Thoracic aorta (tissue), 2 donors: Measurements from ENCODE around the gene RPS6KA4. TPM values are rescaled to one million over a fixed set of nuclear protein-coding genes. Genes with fewer than 3 reads are reported as not detected.

Experiments
- ATAC-seq: fragments of 150-250 bp; one replicate; pipeline ENCODE4 v1.8.0; 2017; ENCODE audit warnings: low read depth; ENCODE audit not compliant: insufficient number of reproducible peaks, low FRiP score
- DNase-seq: peaks from one replicate; pipeline ENCODE4 v3.0.0-alpha.2; 2020; ENCODE audit warnings: low spot score
- H3K27ac ChIP-seq, 2 donors: fragments of 200-600 bp; sonication (generic); 1 replicate in 1 of 2; 2 replicates in 1 of 2; pipeline ENCODE4 v1.5.1; 2016; ENCODE audit warnings: mild to moderate bottlenecking in 2 of 2, moderate library complexity in 2 of 2
- H3K27me3 ChIP-seq: fragments of 200-600 bp; sonication (generic); replicated peaks from 2 replicates; pipeline ENCODE4 v1.6.0; 2016; ENCODE audit warnings: mild to moderate bottlenecking; ENCODE audit not compliant: insufficient read depth
- H3K36me3 ChIP-seq: fragments of 200-600 bp; sonication (generic); one replicate; pipeline ENCODE4 v1.5.1; 2016
- H3K4me1 ChIP-seq, 2 donors: fragments of 200-600 bp; sonication (generic); 1 replicate in 1 of 2; 2 replicates in 1 of 2; pipeline versions ENCODE4 v1.5.1 to v1.6.0; 2016; ENCODE audit warnings: low read depth in 2 of 2, mild to moderate bottlenecking in 1 of 2; ENCODE audit not compliant: control insufficient read depth in 1 of 2
- H3K4me3 ChIP-seq: fragments of 200-600 bp; sonication (generic); 2 replicates; pipeline ENCODE4 v1.5.1; 2016; ENCODE audit warnings: mild to moderate bottlenecking
- H3K9me3 ChIP-seq: fragments of 200-600 bp; sonication (generic); 2 replicates; pipeline ENCODE4 v1.5.1; 2016
- total RNA-seq, 2 donors: library from RNA; depleted of rRNA; stranded (reverse); fragments of >200 nt; gene quantifications; one replicate each; pipeline versions ENCODE4 v1.1.0 to v1.2.3, GENCODE V29; 2016
- TF ChIP-seq, protein P1 (sequence below): fragments of 200-600 bp; sonication (generic); IDR thresholded peaks from one replicate; pipeline ENCODE4 v1.5.1; 2019; ENCODE audit warnings: antibody characterized with exemption

The RPS6KA4 gene
- total RNA-seq, 2 donors from 2014 or later = 42.5 to 50.0 TPM

DNA sequence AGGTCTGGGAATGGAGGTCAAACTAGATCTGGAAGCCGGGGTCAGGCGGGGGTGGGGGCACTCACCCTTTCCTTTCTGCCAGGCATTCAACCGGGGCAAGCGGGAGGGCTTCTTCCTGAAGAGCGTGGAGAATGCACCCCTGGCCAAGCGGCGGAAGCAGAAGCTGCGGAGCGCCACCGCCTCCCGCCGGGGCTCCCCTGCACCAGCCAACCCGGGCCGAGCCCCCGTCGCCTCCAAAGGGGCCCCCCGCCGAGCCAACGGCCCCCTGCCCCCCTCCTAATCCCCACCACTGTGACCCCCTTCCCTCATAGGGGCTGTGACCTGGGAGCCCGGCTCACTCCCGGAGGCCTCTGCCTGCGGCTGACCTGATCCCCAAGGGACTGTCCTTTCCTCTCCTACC, 12.2 kb downstream of the RPS6KA4 start:
- no peak for DNase-seq
- H3K4me3 ChIP-seq = no peak overlapping the region
- H3K27ac ChIP-seq = no peak overlapping the region
- ATAC-seq = no peak
- H3K36me3 ChIP-seq = peaks cover 34% of the 10 kb centered on the region
- peaks cover 0 to 6% of the 10 kb centered on the region in 2 donors for H3K4me1 ChIP-seq
- no peaks in the 10 kb centered on the region for H3K9me3 ChIP-seq
- TF ChIP-seq, protein P1, sequence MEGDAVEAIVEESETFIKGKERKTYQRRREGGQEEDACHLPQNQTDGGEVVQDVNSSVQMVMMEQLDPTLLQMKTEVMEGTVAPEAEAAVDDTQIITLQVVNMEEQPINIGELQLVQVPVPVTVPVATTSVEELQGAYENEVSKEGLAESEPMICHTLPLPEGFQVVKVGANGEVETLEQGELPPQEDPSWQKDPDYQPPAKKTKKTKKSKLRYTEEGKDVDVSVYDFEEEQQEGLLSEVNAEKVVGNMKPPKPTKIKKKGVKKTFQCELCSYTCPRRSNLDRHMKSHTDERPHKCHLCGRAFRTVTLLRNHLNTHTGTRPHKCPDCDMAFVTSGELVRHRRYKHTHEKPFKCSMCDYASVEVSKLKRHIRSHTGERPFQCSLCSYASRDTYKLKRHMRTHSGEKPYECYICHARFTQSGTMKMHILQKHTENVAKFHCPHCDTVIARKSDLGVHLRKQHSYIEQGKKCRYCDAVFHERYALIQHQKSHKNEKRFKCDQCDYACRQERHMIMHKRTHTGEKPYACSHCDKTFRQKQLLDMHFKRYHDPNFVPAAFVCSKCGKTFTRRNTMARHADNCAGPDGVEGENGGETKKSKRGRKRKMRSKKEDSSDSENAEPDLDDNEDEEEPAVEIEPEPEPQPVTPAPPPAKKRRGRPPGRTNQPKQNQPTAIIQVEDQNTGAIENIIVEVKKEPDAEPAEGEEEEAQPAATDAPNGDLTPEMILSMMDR = no peak
- H3K27me3 ChIP-seq = no peaks in the 10 kb centered on the region

DNA sequence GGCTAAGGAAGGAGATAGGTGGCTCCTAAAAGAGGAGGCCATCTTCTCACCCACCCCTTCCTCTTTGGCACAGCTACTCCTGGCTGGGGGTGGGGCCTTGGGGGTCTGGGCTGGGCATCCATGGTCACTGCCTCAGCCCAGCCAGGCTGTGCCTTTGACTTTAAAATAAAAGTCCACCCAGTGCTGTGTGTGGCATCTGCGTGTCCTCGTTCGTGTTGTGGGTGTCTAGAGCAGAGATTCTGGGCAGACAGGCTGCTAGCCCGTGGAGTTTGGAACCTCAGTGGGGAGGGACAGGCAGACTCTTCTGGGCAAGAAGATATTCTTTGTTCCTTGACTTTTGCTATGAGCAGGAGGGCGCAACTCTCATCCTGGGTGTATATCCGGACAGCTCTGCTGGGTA, 13.1 kb downstream of the RPS6KA4 start:
- TF ChIP-seq, protein P1 = no peak
- peaks cover 28% of the 10 kb centered on the region for H3K36me3 ChIP-seq
- no peaks in the 10 kb centered on the region for H3K9me3 ChIP-seq
- peaks cover 0 to 6% of the 10 kb centered on the region in 2 donors for H3K4me1 ChIP-seq
- no peak for DNase-seq
- H3K4me3 ChIP-seq = no peak overlapping the region
- ATAC-seq = no peak
- H3K27me3 ChIP-seq = no peaks in the 10 kb centered on the region
- no peak overlapping the region for H3K27ac ChIP-seq

DNA sequence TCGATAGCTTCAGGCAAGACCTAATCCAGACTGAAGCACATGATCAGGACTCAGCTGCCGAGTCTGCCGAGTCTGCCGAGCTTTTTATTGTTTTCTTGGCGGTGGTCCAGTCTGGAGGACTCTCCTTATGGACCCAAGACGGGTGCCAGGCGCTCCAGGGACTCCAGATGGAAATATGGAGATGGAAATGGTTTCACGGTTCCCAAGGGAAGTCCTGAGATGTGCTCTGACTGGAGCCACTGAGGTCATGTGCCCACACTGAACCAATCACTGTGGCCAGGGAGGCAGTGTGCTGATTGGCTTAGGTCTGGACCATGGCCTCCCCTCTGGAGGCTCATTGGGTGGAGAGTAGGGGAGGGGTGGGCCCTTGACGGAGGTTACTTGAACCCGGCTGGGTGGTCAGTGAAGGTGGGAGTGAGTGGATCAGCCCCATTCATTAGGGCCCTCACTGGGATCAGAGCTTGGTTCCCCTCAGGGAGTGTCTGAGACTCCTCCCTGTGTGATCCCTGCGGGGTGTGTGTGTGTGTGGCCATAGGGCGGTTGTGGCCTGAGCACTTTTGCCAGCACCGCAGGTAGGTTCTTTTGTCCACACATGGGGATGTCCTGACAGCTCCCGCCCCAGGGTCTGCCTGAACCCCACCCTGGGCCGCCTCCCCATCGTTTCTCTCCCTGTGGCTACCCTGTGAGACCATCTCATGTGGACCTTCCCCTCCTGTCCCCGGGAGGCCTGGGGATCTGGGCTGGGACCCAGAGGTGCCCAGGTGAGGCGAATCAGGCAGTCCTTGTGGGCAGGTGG, 14.0 kb downstream of the RPS6KA4 start:
- DNase-seq (no peak), ATAC-seq (no peak)
- Histone ChIP-seq H3K4me1 (peaks cover 0 to 8% of the 10 kb centered on the region in 2 donors), H3K36me3 (peaks cover 19% of the 10 kb centered on the region), H3K4me3 (no peak overlapping the region), H3K9me3 (no peaks in the 10 kb centered on the region), H3K27me3 (no peaks in the 10 kb centered on the region), H3K27ac (no peak overlapping the region)
- TF ChIP-seq, protein P1 = no peak

DNA sequence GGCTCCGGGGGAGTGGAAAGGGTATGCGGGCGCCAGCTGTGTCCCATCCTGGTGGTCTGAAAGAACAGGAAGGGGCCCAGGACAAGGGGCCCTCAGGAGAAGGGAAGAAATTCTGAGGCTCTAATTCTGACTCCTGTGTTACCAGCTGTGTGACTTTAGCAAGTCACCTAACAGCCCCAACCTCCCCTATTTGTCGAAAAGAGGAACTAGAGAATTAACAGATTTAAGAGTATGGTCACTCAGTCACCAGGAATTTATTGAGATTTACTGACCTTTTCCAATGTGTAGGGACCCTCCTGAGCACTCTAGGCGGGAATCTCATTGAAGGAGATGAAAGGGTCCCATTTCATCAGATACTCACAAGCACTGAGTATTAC, 14.6 kb downstream of the RPS6KA4 start:
- no peaks in the 10 kb centered on the region for H3K27me3 ChIP-seq
- TF ChIP-seq, protein P1 = no peak
- no peaks in the 10 kb centered on the region for H3K9me3 ChIP-seq
- no peak overlapping the region for H3K27ac ChIP-seq
- ATAC-seq = no peak
- H3K4me3 ChIP-seq = no peak overlapping the region
- peaks cover 13% of the 10 kb centered on the region for H3K36me3 ChIP-seq
- peaks cover 1 to 14% of the 10 kb centered on the region in 2 donors for H3K4me1 ChIP-seq
- DNase-seq = no peak

DNA sequence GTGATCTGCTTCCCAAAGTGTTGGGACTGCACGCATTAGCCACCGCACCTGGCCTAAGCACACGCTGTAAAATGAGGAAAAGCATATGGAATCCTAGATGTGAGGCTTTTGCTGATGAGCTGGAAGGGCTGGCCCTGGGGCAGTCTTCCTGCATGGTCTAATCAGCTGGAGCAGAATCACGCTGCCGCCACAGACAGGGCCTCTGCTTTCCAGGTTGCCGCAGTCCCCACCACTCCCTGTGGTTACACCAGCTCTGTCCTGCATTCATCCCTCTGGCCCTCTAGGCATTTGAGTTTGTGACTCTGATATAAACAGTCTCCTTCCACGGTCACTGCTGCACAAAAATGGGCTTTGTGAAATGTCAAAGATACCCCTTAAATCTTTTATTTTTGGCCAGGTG, 17.1 kb downstream of the RPS6KA4 start:
- DNase-seq (no peak), ATAC-seq (no peak)
- H3K9me3 ChIP-seq = no peaks in the 10 kb centered on the region
- peaks cover 4 to 19% of the 10 kb centered on the region in 2 donors for H3K4me1 ChIP-seq
- H3K27ac ChIP-seq = no peak overlapping the region
- H3K4me3 ChIP-seq = no peak overlapping the region
- H3K36me3 ChIP-seq = no peaks in the 10 kb centered on the region
- no peaks in the 10 kb centered on the region for H3K27me3 ChIP-seq
- TF ChIP-seq, protein P1 = no peak
